Measurements from ENCODE around the gene SEC16B.

DNA sequence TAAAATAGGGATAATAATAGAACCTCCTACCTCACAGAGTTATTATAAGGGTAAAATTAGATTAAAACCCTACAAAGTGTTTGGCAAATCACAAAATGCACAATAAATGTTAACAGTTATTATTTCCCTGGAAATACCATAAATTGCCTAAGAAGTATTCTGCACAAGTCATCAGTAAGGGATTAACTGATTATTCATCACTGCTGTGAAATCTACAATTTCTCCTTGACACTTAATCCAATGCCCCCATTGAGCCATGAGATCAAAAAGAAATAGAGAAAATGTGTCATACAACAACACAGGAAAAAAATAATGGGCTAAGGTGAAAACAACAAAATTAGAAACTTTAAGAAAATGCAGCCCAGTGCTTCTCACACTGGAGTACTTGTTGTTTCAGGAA, 6.7 kb upstream of the SEC16B start:
- no peak for TF ChIP-seq POLR2AphosphoS5 (IDR thresholded peaks at IDR 0.05; ENCODE audit: low read depth, low read length)
- TF ChIP-seq, protein P1, sequence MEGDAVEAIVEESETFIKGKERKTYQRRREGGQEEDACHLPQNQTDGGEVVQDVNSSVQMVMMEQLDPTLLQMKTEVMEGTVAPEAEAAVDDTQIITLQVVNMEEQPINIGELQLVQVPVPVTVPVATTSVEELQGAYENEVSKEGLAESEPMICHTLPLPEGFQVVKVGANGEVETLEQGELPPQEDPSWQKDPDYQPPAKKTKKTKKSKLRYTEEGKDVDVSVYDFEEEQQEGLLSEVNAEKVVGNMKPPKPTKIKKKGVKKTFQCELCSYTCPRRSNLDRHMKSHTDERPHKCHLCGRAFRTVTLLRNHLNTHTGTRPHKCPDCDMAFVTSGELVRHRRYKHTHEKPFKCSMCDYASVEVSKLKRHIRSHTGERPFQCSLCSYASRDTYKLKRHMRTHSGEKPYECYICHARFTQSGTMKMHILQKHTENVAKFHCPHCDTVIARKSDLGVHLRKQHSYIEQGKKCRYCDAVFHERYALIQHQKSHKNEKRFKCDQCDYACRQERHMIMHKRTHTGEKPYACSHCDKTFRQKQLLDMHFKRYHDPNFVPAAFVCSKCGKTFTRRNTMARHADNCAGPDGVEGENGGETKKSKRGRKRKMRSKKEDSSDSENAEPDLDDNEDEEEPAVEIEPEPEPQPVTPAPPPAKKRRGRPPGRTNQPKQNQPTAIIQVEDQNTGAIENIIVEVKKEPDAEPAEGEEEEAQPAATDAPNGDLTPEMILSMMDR (IDR thresholded peaks at IDR 0.05): no peak
- no peak for TF ChIP-seq TCF7L2 (IDR thresholded peaks at IDR 0.05; ENCODE audit: low read depth, low read length)

Data from Panc1 (cell line).